Measurements from ENCODE around the gene CSTPP1. TPM values are rescaled to one million over a fixed set of nuclear protein-coding genes. Genes with fewer than 3 reads are reported as not detected.

Gene CSTPP1
- total and polyA plus RNA-seq, 2 donors (not counting 1 experiment from before 2014, with no cell fraction given), result 15.5 to 34.1 TPM

DNA sequence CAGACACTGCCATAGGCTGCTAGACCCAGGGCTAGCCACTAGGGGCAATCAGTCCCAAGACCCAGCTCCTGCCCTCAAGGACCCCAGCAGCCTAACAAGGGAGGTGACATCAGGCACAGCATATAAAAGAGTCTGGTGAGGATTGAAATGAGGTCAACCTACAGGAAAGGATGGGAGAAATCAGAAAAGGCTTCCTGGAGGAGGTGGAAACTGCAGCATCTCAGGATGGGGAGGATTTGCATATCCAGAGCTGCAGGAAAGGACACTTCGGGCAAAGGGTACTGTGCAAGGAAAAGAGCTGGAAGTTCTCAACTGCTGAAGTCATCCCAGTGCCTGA, 243.1 kb downstream of the CSTPP1 start:
- Histone ChIP-seq H3K4me1 (ENCODE audit: control insufficient read depth, extremely low read depth, insufficient read depth, low read length) (peaks cover 13% of the 10 kb centered on the region), H3K27ac (ENCODE audit: insufficient read depth, low read length) (no peak overlapping the region), H3K4me3 (replicated peaks in 1 of 4; ENCODE audit: control extremely low read depth in 1 of 4, insufficient read depth in 1 of 4, low read depth in 3 of 4, low read length in 4 of 4) (no peak overlapping the region), H3K27me3 (ENCODE audit: control insufficient read depth, insufficient read depth, low read length) (no peaks in the 10 kb centered on the region), H3K4me2 (ENCODE audit: extremely low read depth, insufficient read depth, low read length) (no peak overlapping the region), H2AFZ (ENCODE audit: low read length) (no peak overlapping the region), H4K20me1 (ENCODE audit: control insufficient read depth, extremely low read depth, insufficient read depth, low read length) (no peaks in the 10 kb centered on the region), H3K9me3 (ENCODE audit: control insufficient read depth, insufficient read depth, low read depth, low read length) (no peaks in the 10 kb centered on the region), H3K36me3 (ENCODE audit: control insufficient read depth, insufficient read depth, low read length) (peaks cover 2% of the 10 kb centered on the region), H3K79me2 (ENCODE audit: control insufficient read depth, insufficient read depth, low read length) (peaks cover 20% of the 10 kb centered on the region), H3K9ac (ENCODE audit: insufficient read depth, low read length) (no peak overlapping the region)
- DNase-seq (ENCODE audit: low read depth in 2 of 2), result peak in 1 of 2 donors; percentile 38
- TF ChIP-seq, protein P1, sequence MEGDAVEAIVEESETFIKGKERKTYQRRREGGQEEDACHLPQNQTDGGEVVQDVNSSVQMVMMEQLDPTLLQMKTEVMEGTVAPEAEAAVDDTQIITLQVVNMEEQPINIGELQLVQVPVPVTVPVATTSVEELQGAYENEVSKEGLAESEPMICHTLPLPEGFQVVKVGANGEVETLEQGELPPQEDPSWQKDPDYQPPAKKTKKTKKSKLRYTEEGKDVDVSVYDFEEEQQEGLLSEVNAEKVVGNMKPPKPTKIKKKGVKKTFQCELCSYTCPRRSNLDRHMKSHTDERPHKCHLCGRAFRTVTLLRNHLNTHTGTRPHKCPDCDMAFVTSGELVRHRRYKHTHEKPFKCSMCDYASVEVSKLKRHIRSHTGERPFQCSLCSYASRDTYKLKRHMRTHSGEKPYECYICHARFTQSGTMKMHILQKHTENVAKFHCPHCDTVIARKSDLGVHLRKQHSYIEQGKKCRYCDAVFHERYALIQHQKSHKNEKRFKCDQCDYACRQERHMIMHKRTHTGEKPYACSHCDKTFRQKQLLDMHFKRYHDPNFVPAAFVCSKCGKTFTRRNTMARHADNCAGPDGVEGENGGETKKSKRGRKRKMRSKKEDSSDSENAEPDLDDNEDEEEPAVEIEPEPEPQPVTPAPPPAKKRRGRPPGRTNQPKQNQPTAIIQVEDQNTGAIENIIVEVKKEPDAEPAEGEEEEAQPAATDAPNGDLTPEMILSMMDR (conservative IDR thresholded peaks at IDR 0.05 in 1 of 2, IDR thresholded peaks at IDR 0.05 in 1 of 2; ENCODE audit: low read depth in 1 of 2, low read length in 2 of 2), result peak; percentile 53 to 70
- TF ChIP-seq EZH2 (IDR thresholded peaks at IDR 0.05; ENCODE audit: low read length, missing control alignments), result no peak

DNA sequence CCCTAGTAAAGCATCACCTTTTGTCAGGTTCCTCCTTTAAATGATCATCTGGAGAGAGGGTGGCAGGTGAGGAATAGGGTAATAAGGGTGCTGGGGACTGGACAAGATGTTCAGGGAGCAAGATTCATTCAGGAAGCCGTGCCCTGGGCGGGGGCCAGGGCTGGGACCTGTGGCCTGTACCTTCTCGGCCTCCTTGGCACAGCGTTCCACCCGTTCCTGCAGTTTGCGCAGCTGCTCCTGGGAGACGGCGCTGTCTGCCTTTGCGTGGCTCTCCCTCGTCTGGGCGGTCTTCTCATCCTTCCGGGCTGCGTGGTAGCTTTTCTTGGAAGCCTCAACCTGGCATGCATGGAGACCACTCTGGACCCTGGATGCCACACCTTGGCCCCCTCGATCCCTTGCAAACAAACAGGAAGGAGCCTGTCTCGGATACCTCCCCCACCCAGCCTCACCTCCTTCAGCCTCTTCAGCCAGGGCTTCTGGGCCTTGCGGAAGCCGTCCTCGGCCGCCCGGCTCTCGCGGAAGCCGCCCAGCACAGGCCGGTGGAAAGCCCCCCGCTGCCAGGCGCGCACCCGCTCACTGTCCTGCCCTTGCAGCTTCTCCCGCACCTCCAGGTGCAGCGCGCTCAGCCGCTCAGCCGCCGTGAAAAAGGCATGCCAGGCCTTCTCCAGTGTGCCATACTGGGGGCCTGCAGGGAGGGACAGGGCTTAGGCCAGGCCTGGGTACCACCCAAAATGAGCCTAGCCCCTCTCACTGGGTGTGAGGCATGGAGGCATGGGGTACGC, 243.6 kb downstream of the CSTPP1 start:
- Histone ChIP-seq H3K9ac (ENCODE audit: insufficient read depth, low read length) (no peak overlapping the region), H2AFZ (ENCODE audit: low read length) (no peak overlapping the region), H3K4me1 (ENCODE audit: control insufficient read depth, extremely low read depth, insufficient read depth, low read length) (peaks cover 17% of the 10 kb centered on the region), H3K27ac (ENCODE audit: insufficient read depth, low read length) (no peak overlapping the region), H3K27me3 (ENCODE audit: control insufficient read depth, insufficient read depth, low read length) (no peaks in the 10 kb centered on the region), H4K20me1 (ENCODE audit: control insufficient read depth, extremely low read depth, insufficient read depth, low read length) (no peaks in the 10 kb centered on the region), H3K9me3 (ENCODE audit: control insufficient read depth, insufficient read depth, low read depth, low read length) (no peaks in the 10 kb centered on the region), H3K4me3 (replicated peaks in 1 of 4; ENCODE audit: control extremely low read depth in 1 of 4, insufficient read depth in 1 of 4, low read depth in 3 of 4, low read length in 4 of 4) (no peak overlapping the region), H3K79me2 (ENCODE audit: control insufficient read depth, insufficient read depth, low read length) (peaks cover 14% of the 10 kb centered on the region), H3K36me3 (ENCODE audit: control insufficient read depth, insufficient read depth, low read length) (peaks cover 2% of the 10 kb centered on the region), H3K4me2 (ENCODE audit: extremely low read depth, insufficient read depth, low read length) (no peak overlapping the region)
- TF ChIP-seq, protein P1 (conservative IDR thresholded peaks at IDR 0.05 in 1 of 2, IDR thresholded peaks at IDR 0.05 in 1 of 2; ENCODE audit: low read depth in 1 of 2, low read length in 2 of 2), result no peak
- TF ChIP-seq EZH2 (IDR thresholded peaks at IDR 0.05; ENCODE audit: low read length, missing control alignments), result no peak
- DNase-seq (ENCODE audit: low read depth in 2 of 2), result no peak

DNA sequence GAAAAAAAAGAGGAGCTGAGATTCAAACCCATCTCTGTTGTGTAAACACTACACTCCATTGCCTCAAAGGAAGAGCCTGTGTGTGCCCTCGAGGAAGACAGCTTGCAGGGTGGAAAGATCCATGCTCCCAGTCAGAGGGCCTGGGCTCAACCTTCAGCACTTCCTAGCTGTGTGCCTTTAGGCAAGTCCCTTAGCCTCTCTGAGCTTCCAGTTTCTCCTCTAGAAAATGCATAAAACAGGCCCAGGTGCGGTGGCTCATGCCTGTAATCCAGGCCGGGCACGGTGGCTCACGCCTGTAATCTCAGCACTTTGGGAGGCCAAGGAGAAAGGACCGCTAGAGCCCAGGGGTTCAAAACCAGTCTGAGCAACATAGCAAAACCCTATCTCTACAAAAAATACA, 244.7 kb downstream of the CSTPP1 start:
- H3K4me1 ChIP-seq (ENCODE audit: control insufficient read depth, extremely low read depth, insufficient read depth, low read length), result peaks cover 12% of the 10 kb centered on the region
- H3K36me3 ChIP-seq (ENCODE audit: control insufficient read depth, insufficient read depth, low read length), result no peaks in the 10 kb centered on the region
- H3K79me2 ChIP-seq (ENCODE audit: control insufficient read depth, insufficient read depth, low read length), result peaks cover 3% of the 10 kb centered on the region
- H3K27ac ChIP-seq (ENCODE audit: insufficient read depth, low read length), result no peak overlapping the region
- no peak overlapping the region for H3K4me2 ChIP-seq (ENCODE audit: extremely low read depth, insufficient read depth, low read length)
- H3K27me3 ChIP-seq (ENCODE audit: control insufficient read depth, insufficient read depth, low read length), result no peaks in the 10 kb centered on the region
- H4K20me1 ChIP-seq (ENCODE audit: control insufficient read depth, extremely low read depth, insufficient read depth, low read length), result no peaks in the 10 kb centered on the region
- no peak overlapping the region for H3K4me3 ChIP-seq (replicated peaks in 1 of 4; ENCODE audit: control extremely low read depth in 1 of 4, insufficient read depth in 1 of 4, low read depth in 3 of 4, low read length in 4 of 4)
- no peak overlapping the region for H2AFZ ChIP-seq (ENCODE audit: low read length)
- no peak for TF ChIP-seq EZH2 (IDR thresholded peaks at IDR 0.05; ENCODE audit: low read length, missing control alignments)
- TF ChIP-seq, protein P1 (conservative IDR thresholded peaks at IDR 0.05 in 1 of 2, IDR thresholded peaks at IDR 0.05 in 1 of 2; ENCODE audit: low read depth in 1 of 2, low read length in 2 of 2), result no peak
- DNase-seq (ENCODE audit: low read depth in 2 of 2), result no peak
- H3K9me3 ChIP-seq (ENCODE audit: control insufficient read depth, insufficient read depth, low read depth, low read length), result no peaks in the 10 kb centered on the region
- no peak overlapping the region for H3K9ac ChIP-seq (ENCODE audit: insufficient read depth, low read length)
